HG03108 (cell line): ENCODE measurements around the gene ACVR1B.
A peak's percentile ranks its signal among the peaks of the same experiment; 100 is the strongest.

Experiments
- ATAC-seq: cut with Tn5 transposase; IDR thresholded peaks from one replicate; pipeline ENCODE4 v1.9.1; 2021; ENCODE audit warnings: moderate library complexity; ENCODE audit not compliant: unreplicated experiment

ACVR1B gene

GRCh38 chr12:51951199-51951842 lies at the start of gene ACVR1B:
Gene ACVR1B, plus strand, starts transcription at chr12:51951699. Its CDS starts 45 bp downstream, at chr12:51951744.
- ATAC-seq: peak; percentile 93

- ATAC-seq: no peak
These were observed 49.6 kb upstream of the ACVR1B start for GRCh38 chr12:51901881-51902280.

- no peak for ATAC-seq
These were observed 46.5 kb upstream of the ACVR1B start for GRCh38 chr12:51904951-51905470.

GRCh38 chr12:51905471-51906429 lies 45.7 kb upstream of the ACVR1B start:
- no peak for ATAC-seq

GRCh38 chr12:51906430-51907082 lies 44.9 kb upstream of the ACVR1B start:
- ATAC-seq: no peak

GRCh38 chr12:51907083-51907855 lies 44.2 kb upstream of the ACVR1B start, which contains the start of gene ACVRL1:
Gene ACVRL1, plus strand, starts transcription at chr12:51907504. Its CDS starts 4,971 bp downstream, at chr12:51912475.
- ATAC-seq: no peak

GRCh38 chr12:51907856-51908425 lies 43.6 kb upstream of the ACVR1B start:
- no peak for ATAC-seq

- no peak for ATAC-seq
These were observed 42.5 kb upstream of the ACVR1B start for GRCh38 chr12:51908876-51909592.

- no peak for ATAC-seq
These were observed 41.3 kb upstream of the ACVR1B start for GRCh38 chr12:51910168-51910567.

- no peak for ATAC-seq
These were observed 40.8 kb upstream of the ACVR1B start for GRCh38 chr12:51910691-51911090.

- ATAC-seq: no peak
These were observed 40.2 kb upstream of the ACVR1B start for GRCh38 chr12:51911307-51911706.

- ATAC-seq: no peak
These were observed 39.4 kb upstream of the ACVR1B start for GRCh38 chr12:51911788-51912711.

GRCh38 chr12:51913071-51914033 lies 38.1 kb upstream of the ACVR1B start:
- no peak for ATAC-seq

- ATAC-seq: no peak
These were observed 37.2 kb upstream of the ACVR1B start for GRCh38 chr12:51914034-51914923.

- ATAC-seq: no peak
These were observed 36.4 kb upstream of the ACVR1B start for GRCh38 chr12:51915003-51915625.

- ATAC-seq: no peak
These were observed 35.5 kb upstream of the ACVR1B start for GRCh38 chr12:51915951-51916350.
